GM21619 (cell line): Measurements from ENCODE around the gene SYCE3.
"Not testable (repeated sequence)": the region's sequence is repeated elsewhere in the genome, so short reads cannot be mapped to it uniquely, and the experiment has no call there.

Experiments
- ATAC-seq: cut with Tn5 transposase; IDR thresholded peaks from one replicate; pipeline ENCODE4 v1.9.1; 2021; ENCODE audit not compliant: unreplicated experiment

SYCE3 gene, protein sequence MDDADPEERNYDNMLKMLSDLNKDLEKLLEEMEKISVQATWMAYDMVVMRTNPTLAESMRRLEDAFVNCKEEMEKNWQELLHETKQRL

GRCh38 chr22:50562523-50563412, at the start of gene SYCE3:
SYCE3 (minus strand) TSS chr22:50562919; CDS start chr22:50556405, 6,514 bp downstream.
- ATAC-seq: peak; percentile 89

DNA sequence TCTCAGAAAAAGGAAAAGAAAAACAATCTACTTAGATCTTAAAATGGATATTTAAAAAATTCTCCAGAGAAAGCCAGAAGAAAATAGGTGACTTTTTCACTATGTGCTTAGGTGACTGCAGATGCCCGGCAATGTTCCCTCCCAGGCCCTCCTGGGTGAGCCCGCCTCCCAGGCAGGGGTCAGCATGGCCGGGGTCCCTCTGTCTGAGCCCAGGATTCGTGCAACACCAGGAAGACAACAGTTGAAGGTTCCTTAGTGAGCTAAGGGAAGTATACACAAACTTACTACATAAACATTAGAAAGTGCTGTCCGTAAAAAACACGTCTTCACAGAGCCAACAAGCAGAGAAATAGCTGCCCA, 49.4 kb upstream of the SYCE3 start:
- no peak for ATAC-seq

DNA sequence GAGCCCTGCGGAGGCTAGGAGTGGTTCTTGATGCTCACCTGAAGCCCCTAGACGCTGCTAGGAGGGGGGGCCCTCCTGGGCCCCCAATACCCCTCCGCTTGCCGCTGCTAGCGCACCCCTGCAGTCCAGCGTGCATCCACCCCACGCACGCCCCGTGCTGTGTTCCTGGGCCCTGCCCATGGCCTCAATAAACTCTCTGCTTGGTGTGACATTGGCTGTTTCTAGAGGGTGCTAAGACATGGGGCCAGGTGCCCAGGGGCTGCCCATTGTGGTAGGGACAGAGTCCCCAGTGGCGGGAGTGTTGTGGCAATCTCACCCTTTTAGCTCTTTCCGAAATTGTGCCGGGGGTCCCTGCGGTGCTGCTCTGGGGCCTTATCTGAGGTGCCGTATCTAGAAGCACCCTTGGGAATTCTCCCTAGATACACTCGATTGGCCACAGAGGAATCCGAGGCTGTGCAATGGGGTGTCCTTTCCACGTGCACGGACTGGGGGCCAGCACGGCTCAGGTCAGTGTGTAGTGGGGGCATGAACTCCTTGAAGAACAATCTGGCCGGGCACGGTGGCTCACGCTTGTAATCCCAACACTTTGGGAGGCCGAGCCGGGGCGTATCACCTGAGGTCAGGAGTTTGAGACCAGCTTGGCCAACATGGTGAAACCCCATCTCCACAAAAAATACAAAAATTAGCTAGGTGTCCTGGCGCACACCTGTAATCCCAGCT, 48.8 kb upstream of the SYCE3 start:
- ATAC-seq: no peak

GRCh38 chr22:50610581-50610980, 47.9 kb upstream of the SYCE3 start:
- ATAC-seq: no peak

- no peak for ATAC-seq
Measured at GRCh38 chr22:50610041-50610451, 47.3 kb upstream of the SYCE3 start.

DNA sequence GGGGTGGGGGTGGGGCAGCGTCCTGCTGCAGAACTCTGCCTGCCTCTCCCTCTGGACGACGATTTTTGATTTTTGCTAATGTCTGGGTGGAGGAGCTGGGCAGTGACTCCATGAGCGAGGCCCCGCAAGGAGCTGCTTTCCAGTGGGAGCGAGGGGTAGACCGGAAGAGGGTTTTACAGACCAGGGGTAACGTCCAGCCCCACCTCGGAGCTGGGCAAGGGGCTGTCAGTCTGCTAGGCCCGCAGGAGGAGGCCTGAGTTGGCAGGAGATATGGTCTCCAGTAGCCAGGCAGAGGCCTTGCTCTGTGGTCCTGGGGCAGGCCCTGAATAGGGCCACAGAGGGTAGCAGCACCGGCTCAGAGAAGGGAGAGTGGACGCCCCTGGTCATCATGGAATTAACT, 46.9 kb upstream of the SYCE3 start:
- ATAC-seq: no peak

GRCh38 chr22:50608996-50609395, 46.3 kb upstream of the SYCE3 start:
- no peak for ATAC-seq

DNA sequence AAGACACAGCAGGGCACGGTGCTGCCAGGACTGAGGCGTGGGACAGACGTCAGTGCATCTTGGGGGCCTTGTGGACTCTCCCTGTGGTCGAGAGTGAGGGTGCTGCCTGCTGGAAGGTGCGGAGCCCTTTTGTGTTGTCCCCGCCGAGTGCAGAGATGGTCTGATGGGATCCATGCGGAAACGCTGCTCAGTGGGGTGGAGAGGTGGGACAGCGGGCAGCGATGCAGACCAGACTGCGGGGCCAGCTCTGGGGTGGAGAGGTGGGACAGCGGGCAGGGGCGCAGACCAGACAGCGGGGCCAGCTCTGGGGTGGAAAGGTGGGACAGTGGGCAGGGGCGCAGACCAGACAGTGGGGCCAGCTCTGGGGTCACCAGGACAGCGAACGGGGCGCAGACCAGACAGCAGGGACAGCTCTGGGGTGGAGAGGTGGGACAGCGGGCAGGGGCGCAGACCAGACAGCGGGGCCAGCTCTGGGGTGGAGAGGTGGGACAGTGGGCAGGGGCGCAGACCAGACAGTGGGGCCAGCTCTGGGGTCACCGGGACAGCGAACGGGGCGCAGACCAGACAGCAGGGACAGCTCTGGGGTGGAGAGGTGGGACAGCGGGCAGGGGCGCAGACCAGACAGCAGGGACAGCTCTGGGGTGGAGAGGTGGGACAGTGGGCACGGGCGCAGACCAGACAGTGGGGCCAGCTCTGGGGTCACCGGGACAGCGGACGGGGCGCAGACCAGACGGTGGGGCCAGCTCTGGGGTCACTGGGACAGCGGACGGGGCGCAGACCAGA, 45.5 kb upstream of the SYCE3 start:
- ATAC-seq: not testable (repeated sequence)

DNA sequence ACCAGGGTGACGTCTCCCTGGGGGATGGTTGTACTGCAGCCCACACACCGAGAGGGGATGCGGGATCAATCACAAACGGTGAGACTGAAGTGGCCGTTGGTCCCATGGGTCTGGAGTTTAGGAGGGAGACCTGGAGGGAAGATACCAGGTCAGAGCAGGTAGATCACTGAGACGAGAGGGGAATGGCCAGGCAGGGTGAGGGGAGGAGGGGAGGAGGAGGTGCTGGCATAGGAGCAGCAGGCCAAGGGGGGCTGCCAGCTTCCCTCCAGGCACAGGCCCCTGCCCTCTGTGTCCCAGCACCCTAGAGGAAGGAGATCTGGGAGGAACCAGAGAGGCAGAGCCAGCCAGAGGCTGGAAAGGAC, 44.9 kb upstream of the SYCE3 start:
- ATAC-seq: no peak

DNA sequence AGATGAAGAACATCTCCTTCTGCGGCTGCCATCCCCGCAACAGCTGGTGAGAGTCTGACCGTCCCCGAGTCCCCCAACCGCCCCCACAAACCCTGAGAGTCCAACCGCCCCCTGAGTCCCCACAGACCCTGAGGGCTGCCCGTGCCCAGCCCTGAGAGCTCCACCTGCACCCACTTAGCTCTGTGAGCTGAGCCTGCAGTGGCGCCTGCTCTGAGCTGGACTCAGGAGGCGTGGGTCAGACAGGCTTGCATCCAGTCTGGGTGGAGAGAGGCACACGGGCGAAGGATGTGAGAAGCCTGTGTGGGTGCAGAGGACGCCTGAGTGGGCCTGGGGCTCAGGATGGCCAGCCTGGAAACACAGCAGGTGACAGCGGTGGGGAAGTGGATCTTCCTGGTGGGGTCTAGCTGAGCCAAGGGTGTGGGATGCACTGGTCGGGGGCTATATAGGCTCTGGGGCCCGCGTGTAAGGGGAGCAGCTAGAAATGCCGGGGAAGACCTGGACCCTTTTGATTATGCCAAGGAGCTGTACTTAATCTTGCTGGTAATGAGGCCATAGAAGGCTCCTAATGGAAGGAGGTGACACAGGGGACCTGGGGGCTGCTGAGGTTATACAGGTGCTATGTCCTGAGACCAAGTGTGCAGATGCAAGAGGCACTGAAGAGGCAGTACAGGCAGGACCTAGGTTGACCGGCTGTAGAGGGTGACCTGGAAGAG, 44.4 kb upstream of the SYCE3 start:
- no peak for ATAC-seq

DNA sequence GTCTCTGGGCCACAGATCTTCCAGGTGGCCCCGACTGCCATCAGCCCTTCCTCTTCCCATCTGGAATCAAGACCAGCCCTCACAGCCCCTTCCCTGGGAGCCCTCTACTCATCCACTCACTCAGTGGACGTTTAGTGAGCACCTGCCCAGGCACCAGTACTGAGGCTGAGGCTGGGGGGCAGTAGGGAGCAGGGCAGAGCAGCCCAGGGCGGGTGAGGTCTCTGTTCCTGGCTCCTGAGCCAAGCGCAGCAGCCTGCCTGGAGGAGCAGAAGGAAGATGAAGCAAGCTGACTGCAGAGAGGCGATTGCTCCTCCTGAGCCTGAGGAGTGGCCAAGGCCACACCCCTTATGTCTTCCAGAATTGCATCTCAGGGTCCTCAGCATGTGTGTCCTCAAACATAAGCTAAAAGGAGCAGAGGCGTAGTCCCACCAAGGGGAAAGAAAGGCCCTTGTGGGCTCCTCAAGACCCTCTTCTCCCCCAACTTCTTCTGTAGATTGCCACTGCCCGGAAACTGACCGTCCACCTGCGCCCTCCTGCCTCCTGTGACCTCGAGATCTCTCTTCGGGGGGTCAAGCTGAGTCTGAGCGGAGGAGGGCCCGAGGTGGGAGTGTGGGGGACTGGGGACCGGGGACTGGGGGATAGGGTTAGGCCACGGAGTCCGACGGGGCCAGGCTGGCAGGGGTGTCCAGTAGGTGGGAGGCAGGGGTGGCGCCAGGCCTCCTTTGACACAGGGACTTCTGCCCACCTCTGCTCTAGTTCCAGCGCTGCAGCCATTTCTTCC, 43.6 kb upstream of the SYCE3 start:
- no peak for ATAC-seq

GRCh38 chr22:50605613-50606074, 42.9 kb upstream of the SYCE3 start:
- ATAC-seq: no peak

- no peak for ATAC-seq
Measured at GRCh38 chr22:50605002-50605612, 42.4 kb upstream of the SYCE3 start.

DNA sequence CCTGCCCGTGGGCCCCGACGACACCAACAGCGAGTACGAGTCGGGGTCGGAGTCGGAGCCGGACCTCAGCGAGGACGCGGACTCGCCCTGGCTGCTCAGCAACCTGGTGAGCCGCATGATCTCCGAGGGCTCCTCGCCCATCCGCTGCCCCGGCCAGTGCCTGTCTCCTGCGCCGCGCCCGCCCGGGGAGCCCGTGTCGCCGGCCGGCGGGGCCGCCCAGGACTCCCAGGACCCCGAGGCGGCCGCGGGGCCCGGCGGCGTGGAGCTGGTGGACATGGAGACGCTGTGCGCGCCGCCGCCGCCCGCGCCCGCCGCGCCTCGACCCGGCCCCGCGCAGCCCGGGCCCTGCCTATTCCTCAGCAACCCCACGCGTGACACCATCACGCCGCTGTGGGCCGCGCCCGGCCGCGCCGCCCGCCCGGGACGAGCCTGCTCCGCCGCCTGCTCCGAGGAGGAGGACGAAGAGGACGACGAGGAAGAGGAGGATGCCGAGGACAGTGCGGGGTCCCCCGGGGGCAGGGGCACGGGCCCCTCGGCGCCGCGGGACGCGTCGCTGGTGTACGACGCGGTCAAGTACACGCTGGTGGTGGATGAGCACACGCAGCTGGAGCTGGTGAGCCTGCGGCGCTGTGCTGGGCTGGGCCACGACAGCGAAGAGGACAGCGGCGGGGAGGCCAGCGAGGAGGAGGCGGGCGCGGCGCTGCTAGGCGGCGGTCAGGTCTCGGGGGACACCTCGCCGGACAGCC, 41.7 kb upstream of the SYCE3 start:
- no peak for ATAC-seq

DNA sequence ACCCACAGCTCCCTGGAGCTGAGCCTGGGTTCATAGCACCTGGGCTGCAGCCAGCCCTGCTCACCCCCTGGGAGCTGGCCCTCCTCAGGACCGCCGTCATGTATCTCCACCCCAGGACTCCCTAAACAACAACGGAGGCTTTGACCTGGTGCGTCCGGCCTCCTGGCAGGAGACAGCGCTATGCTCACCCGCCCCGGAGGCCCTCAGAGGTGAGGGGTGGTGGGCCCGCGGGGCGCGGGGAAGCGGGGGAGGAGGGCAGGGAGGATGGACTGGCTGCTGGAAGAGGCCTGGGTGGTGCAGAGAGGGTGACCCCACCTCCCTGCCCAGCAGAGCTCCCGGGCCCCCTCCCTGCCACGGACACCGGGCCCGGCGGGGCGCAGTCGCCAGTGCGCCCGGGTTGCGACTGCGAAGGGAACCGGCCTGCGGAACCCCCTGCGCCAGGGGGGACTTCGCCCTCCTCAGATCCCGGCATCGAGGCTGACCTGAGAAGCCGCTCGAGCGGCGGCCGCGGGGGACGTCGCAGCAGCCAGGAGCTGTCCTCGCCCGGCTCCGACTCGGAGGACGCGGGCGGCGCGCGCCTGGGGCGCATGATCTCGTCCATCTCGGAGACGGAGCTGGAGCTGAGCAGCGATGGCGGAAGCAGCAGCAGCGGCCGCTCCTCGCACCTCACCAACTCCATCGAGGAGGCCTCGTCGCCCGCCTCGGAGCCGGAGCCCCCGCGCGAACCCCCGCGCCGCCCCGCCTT, 41.0 kb upstream of the SYCE3 start:
- ATAC-seq: no peak

DNA sequence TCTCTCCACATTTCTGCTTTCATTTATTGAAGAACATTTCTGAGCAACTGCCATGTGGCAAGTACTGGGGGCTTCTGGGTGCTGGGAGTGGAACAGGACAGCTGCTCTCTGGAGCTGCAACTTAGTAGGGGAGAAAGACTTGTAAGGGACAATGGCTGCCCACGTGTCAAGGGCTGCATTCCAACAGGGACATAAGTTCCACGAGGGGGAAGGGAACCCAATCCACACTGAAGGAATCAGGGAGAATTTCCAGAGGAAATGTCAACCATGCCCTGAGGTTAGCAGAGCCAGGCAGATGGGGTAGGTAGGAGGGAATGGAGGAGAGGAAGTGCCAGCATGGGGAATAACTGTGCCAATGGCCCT, 39.6 kb upstream of the SYCE3 start:
- ATAC-seq: no peak

DNA sequence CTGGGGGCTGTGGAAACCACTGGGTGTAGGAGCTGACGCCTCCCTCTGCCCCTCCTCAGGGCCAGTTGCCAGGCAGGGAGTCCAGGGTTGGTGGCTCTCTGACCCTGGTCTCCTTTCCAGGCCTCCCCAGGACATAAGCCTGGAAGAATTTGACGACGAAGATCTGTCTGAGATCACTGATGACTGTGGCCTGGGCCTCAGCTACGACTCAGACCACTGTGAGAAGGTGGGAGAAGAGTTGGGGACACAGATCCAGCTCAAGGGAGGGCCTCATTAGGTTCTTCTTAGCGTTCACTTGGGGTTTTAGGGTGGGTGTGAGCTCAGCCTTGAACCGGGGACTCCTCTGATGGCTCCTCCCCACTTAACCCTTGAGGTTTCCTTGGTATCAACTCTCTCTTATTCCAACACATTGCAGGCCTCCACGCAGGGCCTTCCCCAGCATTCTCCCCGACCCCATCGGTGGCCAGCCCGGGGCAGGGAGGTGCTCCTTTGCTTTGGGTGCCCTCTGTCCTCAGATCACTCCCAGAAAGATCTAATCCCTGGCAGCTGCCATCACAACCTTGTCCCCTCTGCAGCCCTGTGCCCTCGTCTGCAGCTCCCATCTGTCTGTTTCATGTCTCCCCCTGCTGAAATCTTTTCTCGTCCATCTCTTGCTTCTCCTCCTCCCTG, 39.1 kb upstream of the SYCE3 start:
- ATAC-seq: no peak
